Activated T-helper 1 cell treated with Interleukin-2 at 50 U/mL for 16 hours (primary cell): ENCODE measurements around the gene MAST4.

Experiments
- DNase-seq: peaks from one replicate; pipeline ENCODE4 v3.0.0-alpha.2; 2020; ENCODE audit warnings: low read depth

MAST4 gene

DNA sequence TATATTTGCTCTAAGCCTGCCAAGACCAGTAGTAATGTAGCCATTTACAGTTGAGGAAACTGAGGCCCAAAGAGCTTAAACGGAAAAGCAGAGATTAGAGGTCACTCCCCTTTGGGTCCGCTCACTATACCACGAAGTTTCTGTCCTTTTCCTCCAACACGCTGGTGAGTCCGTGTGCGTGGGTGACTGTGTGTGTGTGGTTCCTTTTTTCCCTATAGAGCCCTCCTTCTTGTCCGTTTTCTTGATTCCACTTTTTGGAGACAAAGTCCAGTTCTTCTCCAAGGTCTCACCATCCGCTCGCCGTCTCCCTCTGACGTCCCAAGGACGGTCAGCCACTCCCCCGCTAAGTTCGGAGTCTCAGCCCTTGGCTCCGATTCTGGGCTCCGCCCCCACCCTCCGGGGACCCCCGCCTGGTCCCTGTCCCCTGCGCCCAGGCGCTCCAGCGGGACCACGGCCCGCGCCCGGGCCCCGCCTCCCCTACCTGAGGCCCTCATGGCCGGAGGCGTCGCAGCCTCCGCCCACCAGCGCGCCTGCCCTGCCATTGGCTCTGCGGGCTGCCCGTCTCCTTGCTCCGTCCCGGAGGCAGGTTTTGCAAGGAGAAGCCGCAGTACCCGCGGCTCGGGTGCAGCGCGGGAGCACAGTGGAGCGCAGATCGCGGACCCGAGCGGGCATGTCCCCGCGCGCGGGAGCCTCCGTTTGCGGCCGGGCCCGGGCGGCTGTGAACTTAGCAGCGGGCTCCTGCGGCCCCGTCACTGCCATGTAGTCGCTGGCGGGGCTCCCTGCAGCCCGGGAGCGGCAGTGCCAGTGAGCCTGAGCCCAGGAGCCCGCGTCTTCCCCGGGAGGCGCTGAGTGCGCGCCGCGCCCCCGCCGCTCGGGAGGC lies at the start of gene MAST4:
Gene MAST4, plus strand, starts transcription at position 638 of the 880 bp plus-strand sequence. CDS start 263 bp downstream, outside the sequence.
- DNase-seq = no peak

DNA sequence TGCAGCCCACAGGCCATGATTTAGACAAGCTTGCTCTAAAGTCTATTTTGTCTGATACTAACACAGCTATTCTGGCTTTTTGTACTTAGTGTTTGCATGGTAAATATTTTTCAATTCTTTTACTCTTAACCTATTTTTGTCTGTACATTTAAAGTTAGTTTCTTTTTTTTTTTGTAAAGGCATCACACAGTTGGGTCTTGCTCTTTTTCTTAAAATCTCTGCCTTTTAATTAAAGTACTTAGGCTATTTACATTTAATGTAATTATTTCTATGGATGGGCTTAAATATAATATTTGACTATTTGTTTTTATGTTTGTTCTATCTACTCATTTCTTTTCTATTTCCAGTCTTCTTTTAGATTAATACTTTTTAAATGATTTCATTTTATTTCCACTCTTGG lies 49.7 kb upstream of the MAST4 start:
- DNase-seq = no peak

DNA sequence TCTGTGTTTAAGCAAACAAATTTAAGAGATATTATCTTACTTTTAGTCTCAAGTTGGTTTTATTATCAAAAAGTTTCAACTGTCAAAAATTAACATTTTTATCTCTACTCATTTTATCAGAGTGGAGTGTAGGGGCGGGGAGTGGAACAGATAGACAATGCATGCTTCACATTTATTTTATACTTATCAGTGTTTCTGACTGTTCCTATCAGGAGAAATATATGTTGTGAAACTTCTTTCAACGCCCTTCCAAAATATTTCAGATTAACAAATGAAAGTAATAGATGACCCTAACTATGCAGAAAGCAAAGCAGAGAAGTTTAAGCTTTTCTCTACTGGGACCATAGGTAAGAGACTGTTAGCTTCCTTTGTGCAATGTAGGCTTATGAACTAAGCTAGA lies 44.9 kb upstream of the MAST4 start:
- DNase-seq = no peak

DNA sequence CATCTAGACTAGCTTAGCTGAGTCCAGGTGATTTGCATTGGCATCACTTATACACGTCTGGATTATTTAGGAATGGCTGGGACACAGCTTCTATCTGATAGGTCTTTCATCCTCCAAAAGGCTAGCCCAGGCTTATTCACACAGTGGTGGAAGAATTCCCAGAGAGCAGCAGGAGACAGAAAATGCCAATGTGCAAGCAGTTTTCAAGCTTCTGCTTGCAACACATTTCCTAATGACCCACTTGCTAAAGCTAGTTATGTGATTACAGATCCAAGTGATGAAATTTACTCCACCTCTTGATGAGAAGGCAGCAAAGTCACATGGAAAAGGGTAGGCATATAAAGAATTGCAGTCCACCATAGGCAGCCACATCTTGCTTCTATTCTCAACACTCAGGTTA lies 44.2 kb upstream of the MAST4 start:
- no peak for DNase-seq

DNA sequence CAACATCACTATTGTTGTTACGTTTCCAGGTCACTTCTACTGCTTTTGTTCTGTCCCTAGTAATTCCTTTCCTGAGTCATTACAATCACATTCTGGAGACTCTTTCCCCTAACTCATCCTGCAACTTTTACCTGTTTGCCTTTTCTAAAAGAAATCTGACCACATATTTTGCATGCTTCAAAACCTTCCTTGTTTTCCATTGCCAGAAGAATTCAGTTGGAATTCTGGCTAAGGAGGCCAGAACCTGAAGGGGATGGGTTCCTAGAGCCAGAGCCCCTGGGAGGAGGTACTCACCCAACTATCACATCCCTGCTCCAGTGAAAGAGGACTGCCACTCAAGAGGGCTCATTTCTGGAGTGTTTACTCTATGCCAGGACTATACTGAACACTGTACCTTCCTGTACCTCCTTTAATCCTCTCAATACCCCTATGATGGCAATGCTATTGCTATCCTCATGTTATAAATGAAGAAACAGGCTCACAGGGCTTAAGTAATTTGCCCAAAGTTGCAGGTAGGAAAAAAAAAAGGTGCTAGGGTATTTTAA lies 42.8 kb upstream of the MAST4 start:
- no peak for DNase-seq

DNA sequence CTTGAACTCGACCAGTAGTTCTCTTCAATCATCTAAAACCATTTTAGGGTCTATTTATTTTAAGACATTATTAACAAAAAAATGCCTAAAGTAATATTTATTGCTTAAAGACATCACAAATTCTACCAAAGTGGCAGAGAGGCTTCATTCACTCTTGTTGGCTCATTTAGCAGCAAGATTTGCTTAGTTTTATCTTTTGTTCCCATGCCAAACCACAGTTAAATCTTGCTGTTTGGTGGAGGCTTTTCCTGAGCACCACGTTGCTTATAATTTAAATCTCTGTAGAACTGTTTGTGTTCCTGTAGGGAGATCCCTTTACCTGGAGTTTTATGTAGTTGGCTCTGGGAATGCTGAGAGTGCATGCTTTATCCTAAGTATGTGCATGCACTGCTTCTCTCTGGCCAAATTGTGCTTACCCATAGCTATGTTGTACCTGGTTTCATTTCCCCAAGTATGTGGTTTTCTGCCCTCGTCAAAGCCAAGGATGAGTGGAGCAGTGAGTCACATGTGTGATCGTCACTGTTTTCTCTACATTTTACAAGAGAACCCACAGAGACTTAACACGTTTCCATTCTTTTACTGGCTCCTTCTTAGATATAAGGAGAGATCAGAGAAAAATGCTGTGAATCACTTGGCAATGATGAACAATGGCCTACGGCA lies 42.1 kb upstream of the MAST4 start:
- no peak for DNase-seq

DNA sequence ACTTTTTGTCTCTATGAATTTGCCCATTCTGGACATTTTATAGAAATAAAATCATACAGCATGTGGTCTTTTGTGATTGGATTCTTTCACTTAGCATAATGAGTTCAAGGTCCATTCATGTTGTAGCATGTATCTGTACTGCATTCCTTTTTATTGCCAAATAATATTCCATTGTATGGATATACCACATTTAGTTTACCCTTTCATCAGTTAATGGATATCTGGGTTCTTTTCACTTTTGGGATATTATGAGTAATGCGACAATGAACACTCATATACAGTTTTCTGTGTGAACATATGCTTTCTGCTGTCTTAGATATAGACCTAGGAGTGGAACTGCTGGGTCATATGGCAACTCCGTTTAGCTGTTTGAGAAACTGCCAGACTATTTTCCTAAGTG lies 41.3 kb upstream of the MAST4 start:
- no peak for DNase-seq

DNA sequence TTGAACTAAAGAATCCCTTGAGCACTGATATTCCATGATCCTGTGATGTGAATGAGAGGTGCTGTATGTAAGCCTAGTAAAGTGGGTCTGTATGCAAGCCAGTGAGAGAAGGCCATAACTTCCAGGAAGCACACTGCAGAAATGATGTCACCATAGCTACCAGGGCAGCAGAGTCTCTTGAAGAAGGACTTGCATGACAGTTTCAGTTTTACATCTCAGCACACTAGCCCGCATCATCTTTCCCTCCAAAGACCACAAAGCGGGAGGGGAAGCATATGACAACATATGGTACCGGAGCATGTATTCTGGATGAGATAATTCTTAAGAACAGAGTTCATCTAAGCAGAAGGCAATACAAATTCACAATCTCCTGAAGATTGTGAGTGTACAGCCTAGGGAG lies 37.6 kb upstream of the MAST4 start:
- no peak for DNase-seq

DNA sequence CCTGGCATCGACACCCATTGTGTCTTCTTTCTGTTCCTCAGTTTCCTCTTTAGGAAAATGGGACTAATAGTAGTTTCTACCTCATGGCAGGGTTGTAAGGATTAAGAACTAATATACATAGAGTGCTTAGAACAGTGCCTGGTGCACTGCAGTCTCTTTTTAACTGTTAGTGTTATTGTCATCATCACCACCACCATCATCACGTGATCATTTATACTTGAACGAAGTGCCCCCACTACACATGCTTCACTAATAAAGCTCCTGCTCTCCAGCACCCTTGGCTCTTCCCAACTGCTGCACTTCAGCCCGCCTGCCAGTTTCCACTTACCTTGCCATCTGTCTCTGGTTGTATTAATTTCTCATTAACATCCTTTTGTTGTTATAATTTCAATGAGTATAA lies 35.8 kb upstream of the MAST4 start:
- DNase-seq = no peak

DNA sequence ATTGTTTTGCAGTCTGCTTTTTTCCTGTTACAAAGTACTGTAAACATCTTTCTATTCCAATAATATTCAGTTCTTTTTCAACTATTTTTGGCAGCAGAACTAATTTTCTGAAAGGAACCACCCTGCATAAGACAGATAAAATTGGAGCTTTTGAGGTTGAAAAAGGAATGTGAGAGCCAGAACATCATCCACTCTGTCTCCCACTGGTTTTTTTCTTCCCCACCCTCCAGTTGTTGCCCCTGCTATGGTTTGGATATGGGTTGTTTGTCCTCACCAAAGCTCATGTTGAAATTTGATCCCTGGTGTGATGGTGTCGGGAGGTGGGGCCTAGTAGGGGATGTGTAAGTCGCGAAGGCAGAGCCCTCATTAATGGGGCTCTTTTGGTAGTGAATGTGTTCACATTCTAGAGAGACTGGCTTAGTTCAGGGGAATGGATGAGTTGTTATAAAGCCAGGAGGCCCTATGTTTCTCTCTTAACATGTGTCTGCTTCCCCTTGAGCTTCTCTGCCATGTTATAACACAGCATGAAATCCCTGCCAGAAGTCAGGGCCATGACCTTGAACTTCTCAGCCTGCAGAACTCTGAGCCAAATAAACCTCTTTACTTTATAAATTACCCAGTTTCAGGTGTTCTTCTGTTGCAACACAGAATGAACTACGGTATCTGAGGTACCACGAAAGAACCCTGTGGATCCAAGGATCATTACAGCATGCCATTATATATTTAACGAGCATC lies 34.8 kb upstream of the MAST4 start:
- no peak for DNase-seq

DNA sequence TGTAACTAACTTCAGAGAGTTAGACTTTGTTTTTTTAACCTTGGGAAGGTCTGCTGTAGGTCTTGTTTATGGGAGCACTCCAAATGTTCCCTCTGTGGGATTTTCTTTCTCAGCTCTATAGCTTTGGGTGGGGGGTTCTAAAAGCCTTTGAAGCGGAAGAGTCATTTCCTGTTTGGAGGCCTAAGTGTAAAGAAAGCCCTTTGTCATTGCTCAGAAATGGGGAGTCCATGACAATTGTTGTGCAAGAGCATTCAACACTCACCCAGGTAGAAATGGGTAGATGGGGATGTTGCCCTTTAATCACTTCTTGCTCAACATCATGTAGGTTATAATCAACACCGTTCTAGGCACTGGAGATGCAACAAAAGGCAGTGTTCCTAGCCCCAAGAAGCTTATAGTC lies 30.3 kb upstream of the MAST4 start:
- no peak for DNase-seq

DNA sequence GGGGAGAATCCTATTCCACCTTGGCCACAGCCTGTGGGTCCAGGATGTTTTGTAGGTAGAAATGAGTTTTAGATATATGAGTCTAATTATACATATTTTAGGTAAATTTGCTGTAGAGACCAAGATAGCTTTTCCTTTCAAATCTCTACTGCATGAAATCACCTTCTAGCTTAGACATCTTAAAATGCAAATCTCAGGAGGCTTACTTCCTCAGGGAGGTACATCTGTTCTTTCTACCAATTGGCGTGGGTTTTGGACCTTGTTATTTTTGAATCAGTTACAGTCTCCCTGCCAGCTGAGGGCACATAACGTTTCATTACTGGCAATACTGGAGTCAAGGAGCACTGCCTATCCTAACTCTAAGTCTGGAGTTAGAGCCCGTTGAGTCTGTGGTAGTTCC lies 28.7 kb upstream of the MAST4 start:
- no peak for DNase-seq

DNA sequence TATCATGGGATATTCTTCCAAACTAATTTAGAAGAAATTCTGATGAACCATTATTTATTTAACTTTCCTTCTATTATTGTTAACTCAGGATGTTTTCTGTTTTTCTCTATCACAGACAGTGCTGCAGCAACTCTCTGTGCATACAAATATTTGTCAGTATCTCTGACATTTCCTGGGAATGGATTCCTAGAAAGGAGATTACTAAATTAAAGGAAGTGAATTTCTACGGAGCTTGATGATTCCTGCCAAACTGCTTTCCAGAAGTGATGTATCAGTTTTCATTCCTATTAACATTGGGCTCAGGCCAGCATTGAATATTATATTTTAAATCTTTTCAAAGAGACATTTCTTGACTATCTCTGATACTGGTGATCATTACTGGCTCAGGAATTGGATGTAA lies 26.0 kb upstream of the MAST4 start:
- DNase-seq = no peak

DNA sequence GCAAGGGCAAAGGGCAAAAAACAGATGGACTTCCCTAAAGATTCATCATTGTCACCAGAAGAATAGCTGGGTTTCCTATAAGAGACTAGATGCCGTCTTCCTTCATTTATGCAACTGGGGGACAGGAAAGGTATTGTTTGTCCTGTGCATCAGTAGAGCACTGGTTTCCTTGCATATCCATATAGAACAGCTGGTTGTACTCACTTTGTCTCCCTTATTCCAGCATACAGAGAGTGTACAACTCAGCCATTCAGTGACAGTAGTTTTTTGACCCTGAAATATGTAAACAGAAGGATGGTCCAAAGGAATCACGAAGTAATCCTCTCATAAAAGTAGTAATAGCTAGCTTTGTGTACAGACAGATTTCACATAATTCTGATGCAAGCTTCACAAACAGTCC lies 22.5 kb upstream of the MAST4 start:
- DNase-seq = no peak

DNA sequence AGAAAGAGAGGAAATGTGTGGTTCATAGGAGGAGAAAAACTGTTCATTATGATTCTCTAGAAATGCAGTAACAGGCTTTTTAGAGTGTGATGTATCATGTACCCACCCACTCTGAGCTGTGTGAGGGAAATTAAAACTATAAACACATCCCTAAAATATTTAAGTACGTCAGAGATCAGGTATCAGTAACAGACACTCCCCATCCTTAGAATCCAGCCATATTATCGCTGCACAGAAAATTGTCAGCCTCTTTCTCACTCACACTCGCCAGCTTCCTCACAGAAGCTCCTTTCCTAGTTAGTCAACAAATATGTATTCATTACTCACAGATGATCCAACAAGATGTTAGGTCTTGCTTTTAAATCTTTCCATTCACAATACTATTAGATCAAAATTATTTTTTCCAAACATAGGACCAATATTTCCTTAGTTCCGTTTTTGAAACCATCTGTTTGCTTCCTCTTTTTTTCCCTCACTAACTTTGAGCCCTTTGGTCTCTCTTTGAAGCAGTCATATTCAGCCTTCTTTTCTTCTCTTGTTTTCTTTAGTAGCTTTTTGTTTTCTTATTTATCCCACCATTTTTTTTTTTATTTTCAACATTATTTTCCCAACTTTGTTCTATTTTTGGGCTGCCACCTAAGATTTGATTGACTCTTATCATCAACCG lies 13.6 kb upstream of the MAST4 start:
- no peak for DNase-seq

DNA sequence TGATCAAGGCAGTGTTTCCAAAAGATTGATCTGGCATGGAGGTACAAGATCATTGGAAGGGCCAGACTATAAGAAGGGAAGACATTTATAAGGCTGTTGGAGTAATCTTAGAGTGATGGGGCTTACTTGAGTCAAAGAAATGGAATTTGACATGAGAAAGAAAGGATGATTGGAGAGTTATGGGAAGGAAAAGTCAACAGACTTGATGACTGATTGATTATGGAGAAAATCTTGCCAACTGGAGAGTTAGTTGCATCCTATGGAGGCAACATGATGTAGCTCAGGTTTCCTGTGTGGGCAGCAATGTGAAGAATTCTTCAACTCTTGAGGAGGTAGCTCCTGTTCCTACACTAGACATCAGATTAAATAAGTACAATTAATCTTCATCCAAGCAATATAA lies 10.9 kb upstream of the MAST4 start:
- DNase-seq = no peak

DNA sequence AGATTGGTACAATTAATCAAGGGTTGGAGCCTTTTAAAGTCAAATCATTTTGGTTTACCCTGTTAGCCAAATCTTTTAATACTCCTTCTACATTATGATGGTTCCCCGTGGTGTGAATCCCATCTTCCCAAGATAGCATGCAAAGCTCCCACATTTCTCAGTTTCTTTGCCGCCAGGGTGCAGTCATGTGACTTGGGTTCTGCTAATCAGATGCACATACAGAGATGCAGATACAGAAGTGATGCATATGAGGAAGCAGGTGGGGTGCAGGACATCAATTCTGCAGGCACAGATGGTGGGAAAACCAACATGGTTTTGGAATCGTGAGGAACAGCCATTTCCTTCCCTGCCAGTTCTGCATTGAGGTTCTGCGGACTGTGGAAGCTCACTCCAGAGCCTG lies 8.4 kb upstream of the MAST4 start:
- DNase-seq = no peak

DNA sequence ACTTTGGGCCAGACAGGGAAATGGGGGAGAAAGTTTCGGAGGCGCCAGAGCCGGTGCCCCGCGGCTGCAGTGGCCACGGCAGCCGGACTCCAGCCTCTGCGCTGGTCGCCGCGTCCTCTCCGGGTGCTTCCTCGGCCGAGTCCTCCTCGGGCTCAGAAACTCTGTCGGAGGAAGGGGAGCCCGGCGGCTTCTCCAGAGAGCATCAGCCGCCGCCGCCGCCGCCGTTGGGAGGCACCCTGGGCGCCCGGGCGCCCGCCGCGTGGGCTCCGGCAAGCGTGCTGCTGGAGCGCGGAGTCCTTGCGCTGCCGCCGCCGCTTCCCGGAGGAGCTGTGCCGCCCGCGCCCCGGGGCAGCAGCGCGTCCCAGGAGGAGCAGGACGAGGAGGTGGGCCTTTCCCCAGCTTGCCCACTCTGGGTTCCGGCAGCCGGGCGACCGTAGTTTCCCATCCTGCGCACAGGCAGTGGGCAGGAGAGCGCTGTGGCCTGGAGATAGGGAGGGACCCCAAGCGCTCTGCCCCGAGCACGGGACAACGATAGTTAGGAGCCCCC lies 516 bp downstream of the MAST4 start:
- no peak for DNase-seq

DNA sequence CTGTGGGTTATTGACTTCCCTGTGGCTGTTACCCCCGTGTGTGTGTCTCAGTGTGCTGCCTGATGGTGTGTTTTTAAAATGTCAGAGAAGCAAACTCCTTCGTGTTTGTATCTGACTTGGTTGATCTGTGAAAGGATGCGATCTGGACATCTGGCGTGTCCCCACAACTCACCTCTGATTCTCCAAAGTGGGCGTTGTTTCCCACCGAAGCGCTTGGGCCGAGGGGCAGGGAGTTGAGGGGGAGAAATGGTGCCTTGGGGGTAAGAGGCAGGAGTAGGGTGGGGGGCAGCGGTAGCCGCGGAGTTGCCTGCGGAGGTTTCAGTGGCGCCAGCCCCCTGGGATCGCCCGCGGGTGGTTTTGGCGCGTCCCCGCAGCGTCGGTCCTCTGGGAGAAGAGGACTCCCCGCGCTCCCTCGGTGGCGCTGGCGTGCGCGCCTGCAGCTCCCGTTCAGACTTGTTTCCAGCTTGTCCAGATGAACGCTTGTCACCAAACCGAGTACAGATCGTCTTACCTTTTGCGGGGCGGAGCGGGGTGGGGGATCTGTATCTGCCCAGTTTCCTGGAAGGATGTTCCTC lies 1.1 kb downstream of the MAST4 start:
- no peak for DNase-seq

DNA sequence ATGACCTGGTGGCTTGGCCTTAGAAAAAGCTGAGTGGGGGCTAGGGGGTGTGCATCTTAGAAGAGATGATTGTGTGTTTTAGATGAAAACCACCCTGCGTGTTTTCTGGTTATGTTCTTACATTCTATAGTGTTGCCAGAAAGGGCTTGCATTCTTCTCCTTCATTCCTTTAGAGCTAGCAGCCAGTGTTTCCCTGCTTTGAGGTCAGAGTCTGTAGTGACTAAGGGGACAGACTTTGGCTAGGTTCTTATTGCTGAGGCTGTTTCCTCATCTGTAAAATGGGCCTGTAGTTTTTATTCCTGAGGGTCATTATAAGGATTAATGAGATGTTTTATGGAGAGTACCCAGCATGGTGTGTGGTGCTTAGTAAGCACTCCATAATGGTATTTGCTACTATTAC lies 6.4 kb downstream of the MAST4 start:
- no peak for DNase-seq

DNA sequence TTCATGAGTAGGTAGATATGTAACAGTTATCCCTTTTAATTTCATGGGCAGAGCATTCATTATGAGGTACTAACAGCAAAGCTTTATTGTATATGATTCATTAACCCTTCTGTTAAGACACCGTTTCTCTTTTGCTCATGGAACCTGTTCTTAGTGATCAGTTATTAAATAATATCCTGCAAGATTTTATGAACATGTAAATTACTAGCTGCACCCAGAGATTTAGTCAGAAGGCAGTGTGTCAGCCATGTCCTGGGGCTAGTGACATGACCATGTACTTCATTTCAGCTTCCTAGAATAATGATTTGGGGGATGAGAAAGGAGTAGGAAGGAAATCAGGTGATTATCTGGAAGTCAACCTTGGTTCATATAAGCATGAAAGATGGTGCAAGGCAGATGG lies 7.0 kb downstream of the MAST4 start:
- no peak for DNase-seq

DNA sequence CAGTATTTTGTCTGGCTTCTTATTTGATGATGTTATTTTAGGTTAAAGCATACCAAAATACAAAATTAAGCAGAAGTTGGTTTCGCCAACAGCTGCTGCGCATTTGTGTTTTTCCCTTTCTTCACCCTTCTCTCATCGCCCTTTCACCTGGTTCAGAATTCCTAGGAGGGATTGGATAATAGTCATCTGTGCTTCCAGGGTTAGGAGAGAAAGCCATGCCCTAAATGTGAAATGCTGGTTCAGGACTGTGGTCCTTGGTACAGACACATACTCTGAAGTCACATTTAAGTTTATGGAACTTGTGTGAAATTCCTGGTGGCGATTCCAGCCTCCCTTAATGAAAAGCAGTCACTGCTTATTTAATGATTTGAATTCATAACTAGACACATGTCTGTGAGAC lies 7.7 kb downstream of the MAST4 start:
- no peak for DNase-seq
